Measurements from ENCODE around the gene CEBPA. TPM values are rescaled to one million over a fixed set of nuclear protein-coding genes. Genes with fewer than 3 reads are reported as not detected.

The CEBPA gene
- total and polyA plus RNA-seq, 2 experiments from 2014 or later: 103 to 151 TPM

DNA sequence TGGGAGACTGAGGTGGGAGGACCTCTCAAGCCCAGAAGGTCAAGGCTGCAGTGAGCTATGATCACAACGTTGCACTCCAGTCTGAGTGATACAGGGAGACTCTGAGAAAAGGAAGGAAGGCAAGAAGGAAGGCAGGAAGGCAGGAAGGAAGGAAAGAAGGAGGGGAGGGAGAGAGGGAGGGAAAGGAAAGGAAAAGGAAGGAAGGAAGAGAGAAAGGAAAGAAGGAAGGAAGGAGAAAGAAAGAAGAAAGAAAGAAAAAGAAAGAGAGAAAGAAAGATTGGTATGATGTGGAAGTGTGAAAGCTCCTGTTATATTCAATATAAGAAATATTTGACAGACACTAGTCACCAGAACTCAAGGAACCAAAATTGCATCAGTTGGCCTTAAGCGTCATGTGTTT, 38.7 kb upstream of the CEBPA start:
- H3K4me2 ChIP-seq: no peak overlapping the region
- H3K9me2 ChIP-seq (replicated peaks; ENCODE audit: insufficient read depth): no peaks in the 10 kb centered on the region
- no peaks in the 10 kb centered on the region for H3K9me3 ChIP-seq (ENCODE audit: low read depth)
- no peaks in the 10 kb centered on the region for H4K20me1 ChIP-seq (ENCODE audit: insufficient read depth, poor library complexity, severe bottlenecking)
- H2AFZ ChIP-seq: no peak overlapping the region
- peaks cover 4% of the 10 kb centered on the region for H3K4me1 ChIP-seq (ENCODE audit: insufficient read depth)
- no peak for DNase-seq (ENCODE audit: low spot score)
- peaks cover 4% of the 10 kb centered on the region for H3K27me3 ChIP-seq
- no peak overlapping the region for H3K27ac ChIP-seq
- H3K79me2 ChIP-seq: no peaks in the 10 kb centered on the region
- no peaks in the 10 kb centered on the region for H3K36me3 ChIP-seq (replicated peaks; ENCODE audit: insufficient read depth, low read depth)
- 76% methylated on average over 2 of the region's 2 CpGs for WGBS (ENCODE audit: low lambda C conversion rate, missing lambda C conversion rate)
- TF ChIP-seq EZH2phosphoT487 (IDR thresholded peaks at IDR 0.05; ENCODE audit: low read depth, severe bottlenecking, unreplicated experiment) (no peak), EZH2 (IDR thresholded peaks at IDR 0.05; ENCODE audit: borderline replicate concordance) (no peak)
- TF ChIP-seq, protein P1, sequence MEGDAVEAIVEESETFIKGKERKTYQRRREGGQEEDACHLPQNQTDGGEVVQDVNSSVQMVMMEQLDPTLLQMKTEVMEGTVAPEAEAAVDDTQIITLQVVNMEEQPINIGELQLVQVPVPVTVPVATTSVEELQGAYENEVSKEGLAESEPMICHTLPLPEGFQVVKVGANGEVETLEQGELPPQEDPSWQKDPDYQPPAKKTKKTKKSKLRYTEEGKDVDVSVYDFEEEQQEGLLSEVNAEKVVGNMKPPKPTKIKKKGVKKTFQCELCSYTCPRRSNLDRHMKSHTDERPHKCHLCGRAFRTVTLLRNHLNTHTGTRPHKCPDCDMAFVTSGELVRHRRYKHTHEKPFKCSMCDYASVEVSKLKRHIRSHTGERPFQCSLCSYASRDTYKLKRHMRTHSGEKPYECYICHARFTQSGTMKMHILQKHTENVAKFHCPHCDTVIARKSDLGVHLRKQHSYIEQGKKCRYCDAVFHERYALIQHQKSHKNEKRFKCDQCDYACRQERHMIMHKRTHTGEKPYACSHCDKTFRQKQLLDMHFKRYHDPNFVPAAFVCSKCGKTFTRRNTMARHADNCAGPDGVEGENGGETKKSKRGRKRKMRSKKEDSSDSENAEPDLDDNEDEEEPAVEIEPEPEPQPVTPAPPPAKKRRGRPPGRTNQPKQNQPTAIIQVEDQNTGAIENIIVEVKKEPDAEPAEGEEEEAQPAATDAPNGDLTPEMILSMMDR (IDR thresholded peaks at IDR 0.05; ENCODE audit: poor library complexity): no peak
- H3K4me3 ChIP-seq: no peak overlapping the region

DNA sequence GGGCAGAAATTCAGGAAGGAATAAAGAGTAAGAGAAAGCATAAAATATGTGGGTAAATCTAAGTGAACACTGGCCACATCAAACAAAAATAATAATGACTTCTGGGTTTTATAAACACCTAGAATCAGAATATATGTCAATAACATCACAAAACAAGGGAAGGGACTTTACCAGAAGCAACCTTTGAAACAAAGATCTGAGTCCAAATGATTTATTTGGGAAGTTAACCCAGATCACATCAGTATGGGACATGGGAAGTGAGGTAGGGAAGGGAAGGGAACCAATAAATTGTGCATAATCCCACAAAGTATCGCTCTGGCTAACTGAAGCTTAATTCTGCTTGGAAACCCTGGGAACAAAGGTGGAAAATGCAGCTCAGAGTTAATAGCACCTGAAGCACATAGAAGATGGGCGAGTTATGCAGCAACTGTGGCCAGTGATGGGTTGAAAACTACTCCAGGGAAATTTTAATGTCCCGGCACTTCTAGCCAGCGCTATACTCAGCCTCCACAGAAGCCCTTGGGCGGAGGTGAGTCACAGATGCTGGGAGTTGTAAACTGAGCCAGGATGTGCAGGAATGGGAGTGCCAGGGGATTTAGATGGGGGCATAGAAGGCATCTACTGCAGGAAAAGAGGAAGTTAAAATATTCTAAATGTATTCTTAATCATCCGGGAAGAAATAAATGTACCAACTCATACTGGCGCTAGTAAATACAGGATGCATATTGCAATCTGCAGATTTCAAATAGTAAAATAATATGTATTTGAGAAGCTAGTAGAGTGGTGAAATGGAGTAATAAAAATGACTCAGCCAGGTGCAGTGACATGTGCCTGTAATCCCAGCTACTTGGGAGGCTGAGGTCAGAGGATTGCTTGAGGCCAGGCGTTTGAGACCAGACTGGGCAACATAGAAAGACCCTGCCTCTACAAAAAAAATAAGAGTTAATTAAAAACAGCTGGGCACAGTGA, 37.0 kb upstream of the CEBPA start:
- no peaks in the 10 kb centered on the region for H3K79me2 ChIP-seq
- H3K4me3 ChIP-seq: no peak overlapping the region
- no peaks in the 10 kb centered on the region for H3K9me2 ChIP-seq (replicated peaks; ENCODE audit: insufficient read depth)
- H3K36me3 ChIP-seq (replicated peaks; ENCODE audit: insufficient read depth, low read depth): no peaks in the 10 kb centered on the region
- TF ChIP-seq EZH2 (IDR thresholded peaks at IDR 0.05; ENCODE audit: borderline replicate concordance) (no peak), EZH2phosphoT487 (IDR thresholded peaks at IDR 0.05; ENCODE audit: low read depth, severe bottlenecking, unreplicated experiment) (no peak)
- TF ChIP-seq, protein P1 (IDR thresholded peaks at IDR 0.05; ENCODE audit: poor library complexity): no peak
- peaks cover 4% of the 10 kb centered on the region for H3K4me1 ChIP-seq (ENCODE audit: insufficient read depth)
- H4K20me1 ChIP-seq (ENCODE audit: insufficient read depth, poor library complexity, severe bottlenecking): no peaks in the 10 kb centered on the region
- no peak overlapping the region for H3K27ac ChIP-seq
- no peak overlapping the region for H3K4me2 ChIP-seq
- H3K9me3 ChIP-seq (ENCODE audit: low read depth): no peaks in the 10 kb centered on the region
- WGBS (ENCODE audit: low lambda C conversion rate, missing lambda C conversion rate): 85% methylated on average over 8 of the region's 8 CpGs
- H3K27me3 ChIP-seq: no peaks in the 10 kb centered on the region
- H2AFZ ChIP-seq: no peak overlapping the region
- DNase-seq (ENCODE audit: low spot score): no peak

DNA sequence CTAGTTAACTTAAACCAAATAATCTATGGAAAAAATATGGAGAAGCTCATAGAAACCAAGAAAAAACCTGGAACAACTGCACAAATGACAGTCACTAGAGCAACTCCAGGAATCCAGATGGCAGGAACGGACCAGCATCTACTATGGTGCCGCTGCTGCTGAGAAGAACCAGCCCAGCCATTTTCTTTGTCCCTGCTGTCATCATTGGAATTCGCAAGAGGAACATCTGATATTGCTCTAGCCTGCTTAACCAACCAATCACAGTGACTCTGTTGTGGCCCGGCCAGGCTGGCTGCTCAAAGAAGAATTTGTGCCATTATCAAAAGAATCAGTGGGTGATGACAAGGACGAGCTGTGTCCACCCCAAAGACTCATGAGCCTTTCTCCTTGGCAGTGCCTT, 33.1 kb upstream of the CEBPA start:
- Histone ChIP-seq H3K4me1 (ENCODE audit: insufficient read depth) (peaks cover 4% of the 10 kb centered on the region), H3K9me2 (replicated peaks; ENCODE audit: insufficient read depth) (no peaks in the 10 kb centered on the region), H3K4me3 (no peak overlapping the region), H4K20me1 (ENCODE audit: insufficient read depth, poor library complexity, severe bottlenecking) (no peaks in the 10 kb centered on the region), H3K4me2 (no peak overlapping the region), H3K27ac (no peak overlapping the region), H2AFZ (no peak overlapping the region), H3K36me3 (replicated peaks; ENCODE audit: insufficient read depth, low read depth) (no peaks in the 10 kb centered on the region), H3K79me2 (no peaks in the 10 kb centered on the region), H3K27me3 (no peaks in the 10 kb centered on the region), H3K9me3 (ENCODE audit: low read depth) (no peaks in the 10 kb centered on the region)
- DNase-seq (ENCODE audit: low spot score): no peak
- 69% methylated on average over 5 of the region's 5 CpGs for WGBS (ENCODE audit: low lambda C conversion rate, missing lambda C conversion rate)
- TF ChIP-seq, protein P1 (IDR thresholded peaks at IDR 0.05; ENCODE audit: poor library complexity): no peak
- no peak for TF ChIP-seq EZH2 (IDR thresholded peaks at IDR 0.05; ENCODE audit: borderline replicate concordance)
- TF ChIP-seq EZH2phosphoT487 (IDR thresholded peaks at IDR 0.05; ENCODE audit: low read depth, severe bottlenecking, unreplicated experiment): no peak

Measured in hepatocyte (in vitro differentiated cells).